MCF 10A (cell line): ENCODE results near the gene AGBL4. TPM values are rescaled to one million over a fixed set of nuclear protein-coding genes. Genes with fewer than 3 reads are reported as not detected.

ENCODE experiments used
- BruUV-seq: library from RNA; stranded (reverse); fragments of 400-500 nt; replicated peaks from 2 replicates; lab custom pipeline; 2021; lab: Mats Ljungman, UMichigan
- CTCF ChIA-PET: fragments of 300-600 bp; sonication (Branson Sonifier 250); formaldehyde crosslinking; extraction: SDS; loops from one replicate; lab custom pipeline; 2021; ENCODE audit warnings: antibody characterized with exemption, inconsistent platforms; lab: Yijun Ruan, JAX
- POLR2A ChIA-PET: fragments of 300-600, 350-650 bp; sonication (Branson Sonifier 250); formaldehyde crosslinking; extraction: SDS; loops from one replicate; lab custom pipeline; 2020; ENCODE audit warnings: antibody characterized with exemption, inconsistent platforms; lab: Yijun Ruan, JAX
- DNase-seq: peaks from one replicate; pipeline ENCODE4 v3.0.0-alpha.2; 2018; ENCODE audit not compliant: unreplicated experiment
- H3K27ac Mint-ChIP-seq: one replicate; pipeline ENCODE4 v1.8.0; 2022; ENCODE audit warnings: mild to moderate bottlenecking, low read depth, mixed read lengths; ENCODE audit not compliant: unreplicated experiment
- H3K27me3 Mint-ChIP-seq: one replicate; pipeline ENCODE4 v1.8.0; 2022; ENCODE audit warnings: mixed read lengths; ENCODE audit not compliant: insufficient read depth, unreplicated experiment
- H3K36me3 Mint-ChIP-seq: one replicate; pipeline ENCODE4 v1.8.0; 2022; ENCODE audit warnings: mild to moderate bottlenecking, moderate library complexity, mixed read lengths; ENCODE audit not compliant: insufficient read depth, unreplicated experiment
- H3K4me1 Mint-ChIP-seq: one replicate; pipeline ENCODE4 v1.8.0; 2022; ENCODE audit warnings: mixed read lengths; ENCODE audit not compliant: insufficient read depth, unreplicated experiment
- H3K4me3 Mint-ChIP-seq: one replicate; pipeline ENCODE4 v1.8.0; 2022; ENCODE audit warnings: mild to moderate bottlenecking, moderate library complexity, mixed read lengths; ENCODE audit not compliant: unreplicated experiment
- H3K9me3 Mint-ChIP-seq: one replicate; pipeline ENCODE4 v1.8.0; 2022; ENCODE audit warnings: mixed read lengths; ENCODE audit not compliant: unreplicated experiment
- intact Hi-C: fragments of 100-400 bp; cut with micrococcal nuclease; formaldehyde crosslinking; loops from 2 replicates; pipeline ENCODE4 v1.14.1; 2022
- total RNA-seq: library from RNA; stranded (reverse); gene quantifications from 2 replicates; pipeline ENCODE4 v1.2.3, GENCODE V29; 2022
- TF ChIP-seq, protein P1 (sequence below): fragments of 200-600 bp; IDR thresholded peaks from one replicate; pipeline ENCODE4 v1.8.0; 2022; ENCODE audit warnings: antibody characterized with exemption, mild to moderate bottlenecking; ENCODE audit not compliant: unreplicated experiment

AGBL4 gene
- total RNA-seq, 1 experiment from 2014 or later = not detected

DNA sequence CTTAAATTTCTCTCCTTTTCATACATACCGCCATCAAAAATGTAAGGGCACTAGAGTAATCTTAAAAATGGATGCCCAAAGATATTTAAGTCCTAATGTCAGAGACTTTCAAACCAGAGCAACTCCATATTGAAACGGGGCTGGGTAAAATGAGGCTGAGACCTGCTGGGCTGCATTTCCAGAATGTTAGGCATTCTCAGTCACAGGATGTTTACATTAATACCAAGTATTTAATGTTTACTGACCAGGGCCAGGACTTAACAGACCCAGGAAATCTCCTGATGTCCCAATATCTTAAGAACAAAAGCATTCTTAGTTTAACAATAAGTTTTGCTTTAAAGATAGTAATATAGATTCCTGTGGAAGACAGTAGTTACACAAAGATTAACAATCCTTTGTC, 683.2 kb downstream of the AGBL4 start:
- no peaks in the 10 kb centered on the region for H3K27me3 Mint-ChIP-seq
- H3K27ac Mint-ChIP-seq = no peak overlapping the region
- POLR2A ChIA-PET = no interaction called here
- no peak overlapping the region for H3K4me3 Mint-ChIP-seq
- DNase-seq = no peak
- H3K9me3 Mint-ChIP-seq = no peaks in the 10 kb centered on the region
- no peaks in the 10 kb centered on the region for H3K4me1 Mint-ChIP-seq
- TF ChIP-seq, protein P1, sequence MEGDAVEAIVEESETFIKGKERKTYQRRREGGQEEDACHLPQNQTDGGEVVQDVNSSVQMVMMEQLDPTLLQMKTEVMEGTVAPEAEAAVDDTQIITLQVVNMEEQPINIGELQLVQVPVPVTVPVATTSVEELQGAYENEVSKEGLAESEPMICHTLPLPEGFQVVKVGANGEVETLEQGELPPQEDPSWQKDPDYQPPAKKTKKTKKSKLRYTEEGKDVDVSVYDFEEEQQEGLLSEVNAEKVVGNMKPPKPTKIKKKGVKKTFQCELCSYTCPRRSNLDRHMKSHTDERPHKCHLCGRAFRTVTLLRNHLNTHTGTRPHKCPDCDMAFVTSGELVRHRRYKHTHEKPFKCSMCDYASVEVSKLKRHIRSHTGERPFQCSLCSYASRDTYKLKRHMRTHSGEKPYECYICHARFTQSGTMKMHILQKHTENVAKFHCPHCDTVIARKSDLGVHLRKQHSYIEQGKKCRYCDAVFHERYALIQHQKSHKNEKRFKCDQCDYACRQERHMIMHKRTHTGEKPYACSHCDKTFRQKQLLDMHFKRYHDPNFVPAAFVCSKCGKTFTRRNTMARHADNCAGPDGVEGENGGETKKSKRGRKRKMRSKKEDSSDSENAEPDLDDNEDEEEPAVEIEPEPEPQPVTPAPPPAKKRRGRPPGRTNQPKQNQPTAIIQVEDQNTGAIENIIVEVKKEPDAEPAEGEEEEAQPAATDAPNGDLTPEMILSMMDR = no peak
- intact Hi-C loops = no loop called here
- no TSS peak for BruUV-seq
- no peaks in the 10 kb centered on the region for H3K36me3 Mint-ChIP-seq
- CTCF ChIA-PET = no interaction called here

DNA sequence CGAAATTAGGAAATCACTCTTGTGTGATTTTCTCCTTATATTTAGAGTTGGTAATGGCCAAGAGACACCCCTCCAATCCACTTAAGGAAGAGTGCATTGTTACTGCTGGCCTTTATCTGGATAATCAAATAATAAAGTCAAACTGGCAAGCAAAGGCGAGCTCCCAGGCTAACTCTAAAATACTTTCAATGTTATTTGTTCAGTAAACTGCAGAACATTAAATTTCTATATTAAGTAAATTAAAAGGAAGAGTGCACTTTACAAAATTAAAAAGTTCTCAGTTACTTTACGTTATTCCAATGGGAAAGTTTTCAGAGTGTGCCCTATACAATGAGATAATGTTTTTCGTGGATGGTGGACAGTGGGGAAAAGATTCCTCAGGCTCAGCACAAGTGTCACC, 684.7 kb downstream of the AGBL4 start:
- TF ChIP-seq, protein P1 = no peak
- H3K4me1 Mint-ChIP-seq = peaks cover 6% of the 10 kb centered on the region
- no peaks in the 10 kb centered on the region for H3K36me3 Mint-ChIP-seq
- BruUV-seq = no TSS peak
- intact Hi-C loops = no loop called here
- H3K9me3 Mint-ChIP-seq = no peaks in the 10 kb centered on the region
- DNase-seq = no peak
- no peaks in the 10 kb centered on the region for H3K27me3 Mint-ChIP-seq
- ChIA-PET CTCF (interaction anchor here (0.6 kb wide), 1 partner anchor 788 kb away, joined by 3 read pairs; no protein-coding TSS in a partner anchor), POLR2A (no interaction called here)
- H3K27ac Mint-ChIP-seq = no peak overlapping the region
- H3K4me3 Mint-ChIP-seq = no peak overlapping the region

DNA sequence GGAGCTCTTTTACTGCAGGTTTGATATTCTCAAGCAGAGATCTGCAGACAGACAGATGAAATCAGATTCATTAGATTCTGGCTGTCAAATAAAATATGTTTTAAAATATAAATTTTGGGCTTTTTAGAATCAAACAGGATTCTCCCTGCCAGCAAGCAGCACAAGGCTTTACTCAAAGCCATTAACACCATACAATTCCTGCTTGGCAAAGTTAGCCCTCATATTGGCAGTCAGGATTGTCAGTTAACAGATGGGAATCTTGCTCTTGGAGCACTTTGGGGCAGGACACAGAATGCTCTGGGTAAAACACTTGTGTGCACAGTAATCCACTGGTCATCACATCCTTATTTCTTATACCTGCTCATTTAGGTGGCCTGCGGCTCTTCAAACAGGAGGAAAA, 686.5 kb downstream of the AGBL4 start:
- no TSS peak for BruUV-seq
- no peak overlapping the region for H3K27ac Mint-ChIP-seq
- H3K4me1 Mint-ChIP-seq = peaks cover 6% of the 10 kb centered on the region
- no peak overlapping the region for H3K4me3 Mint-ChIP-seq
- no peaks in the 10 kb centered on the region for H3K27me3 Mint-ChIP-seq
- ChIA-PET CTCF (interaction anchor here (0.6 to 0.7 kb wide), 2 partner anchors 99 to 404 kb away, joined by 3 read pairs; no protein-coding TSS in a partner anchor), POLR2A (interaction anchor here (0.6 to 0.7 kb wide), 2 partner anchors 170 to 230 kb away, joined by 3 read pairs; no protein-coding TSS in a partner anchor)
- TF ChIP-seq, protein P1 = no peak
- H3K36me3 Mint-ChIP-seq = no peaks in the 10 kb centered on the region
- intact Hi-C loops = no loop called here
- no peaks in the 10 kb centered on the region for H3K9me3 Mint-ChIP-seq
- DNase-seq = no peak

DNA sequence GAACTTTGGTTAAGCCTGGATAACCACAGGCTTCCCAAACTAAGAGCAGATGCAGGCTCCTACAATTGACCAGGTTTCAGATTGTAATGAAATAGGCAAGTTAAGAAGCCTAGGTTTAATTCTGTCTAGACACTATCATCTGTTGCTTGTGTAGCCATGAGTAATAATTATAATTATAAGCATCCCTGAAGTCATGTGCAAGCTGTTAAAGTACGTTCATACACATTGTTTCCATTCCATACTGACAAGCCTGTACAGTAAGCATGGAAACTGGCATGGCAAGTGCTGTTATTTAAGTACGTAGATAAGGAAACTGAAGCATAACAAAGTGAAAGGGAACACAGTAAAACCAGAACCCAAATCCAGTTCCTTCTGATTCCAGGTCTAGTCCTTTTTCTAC, 689.8 kb downstream of the AGBL4 start:
- no peaks in the 10 kb centered on the region for H3K27me3 Mint-ChIP-seq
- no peak overlapping the region for H3K27ac Mint-ChIP-seq
- H3K9me3 Mint-ChIP-seq = no peaks in the 10 kb centered on the region
- no peak overlapping the region for H3K4me3 Mint-ChIP-seq
- ChIA-PET POLR2A (no interaction called here), CTCF (no interaction called here)
- H3K4me1 Mint-ChIP-seq = peaks cover 6% of the 10 kb centered on the region
- DNase-seq = no peak
- no peaks in the 10 kb centered on the region for H3K36me3 Mint-ChIP-seq
- no TSS peak for BruUV-seq
- intact Hi-C loops = no loop called here
- TF ChIP-seq, protein P1 = no peak
